ENCODE measurements around the gene GK.

GRCh38 chrX:30689116-30689515, 35.9 kb downstream of the GK start:
- TF ChIP-seq CTCF (conservative IDR thresholded peaks at IDR 0.05 in 1 of 2, IDR thresholded peaks at IDR 0.05 in 1 of 2; ENCODE audit: extremely low read depth in 1 of 2, insufficient read depth in 1 of 2, low read depth in 1 of 2, low read length in 2 of 2) (no peak), EZH2 (IDR thresholded peaks at IDR 0.05; ENCODE audit: borderline replicate concordance, low read length) (no peak)

All from mammary epithelial cell (primary cell).